GM23248 (cell line): ENCODE measurements around the gene STEAP3. TPM values are rescaled to one million over a fixed set of nuclear protein-coding genes. Genes with fewer than 3 reads are reported as not detected.

Experiments
- DNase-seq: peaks from one replicate; pipeline ENCODE4 v3.0.0-alpha.2; 2015
- H2AFZ ChIP-seq: fragments of 200-600 bp; sonication (generic); 2 replicates; pipeline ENCODE4 v1.6.1; 2016; ENCODE audit warnings: antibody characterized with exemption
- H3F3A ChIP-seq: fragments of 200-600 bp; sonication (generic); 2 replicates; pipeline ENCODE4 v1.6.1; 2016; ENCODE audit warnings: mild to moderate bottlenecking, antibody characterized with exemption, mixed run types; ENCODE audit not compliant: insufficient read depth
- H3K27ac ChIP-seq: fragments of 200-600 bp; sonication (generic); 2 replicates; pipeline ENCODE4 v1.5.1; 2016; ENCODE audit warnings: mild to moderate bottlenecking
- H3K27me3 ChIP-seq: fragments of 200-600 bp; sonication (generic); replicated peaks from 2 replicates; pipeline ENCODE4 v1.6.1; 2016; ENCODE audit warnings: mild to moderate bottlenecking; ENCODE audit not compliant: insufficient read depth
- H3K36me3 ChIP-seq: fragments of 200-600 bp; sonication (generic); 2 replicates; pipeline ENCODE4 v1.6.1; 2016; ENCODE audit warnings: low read depth, mild to moderate bottlenecking
- H3K4me1 ChIP-seq: fragments of 200-600 bp; sonication (generic); 2 replicates; pipeline ENCODE4 v1.6.1; 2016; ENCODE audit warnings: mild to moderate bottlenecking; ENCODE audit not compliant: insufficient read depth
- H3K4me2 ChIP-seq: fragments of 200-600 bp; sonication (generic); one replicate; pipeline ENCODE4 v1.6.1; 2016; ENCODE audit warnings: mild to moderate bottlenecking; ENCODE audit not compliant: unreplicated experiment
- H3K4me3 ChIP-seq: fragments of 200-600 bp; sonication (generic); 2 replicates; pipeline ENCODE4 v1.5.1; 2016; ENCODE audit warnings: mild to moderate bottlenecking
- H3K79me2 ChIP-seq: fragments of 200-600 bp; sonication (generic); 2 replicates; pipeline ENCODE4 v1.6.1; 2016; ENCODE audit warnings: mild to moderate bottlenecking; ENCODE audit not compliant: insufficient read depth
- H3K9ac ChIP-seq: fragments of 200-600 bp; sonication (generic); 2 replicates; pipeline ENCODE4 v1.6.1; 2016; ENCODE audit warnings: mild to moderate bottlenecking
- H3K9me2 ChIP-seq: fragments of 200-600 bp; sonication (generic); 2 replicates; pipeline ENCODE4 v1.6.1; 2016; ENCODE audit warnings: mixed run types, mild to moderate bottlenecking, moderate library complexity; ENCODE audit not compliant: insufficient read depth
- H3K9me3 ChIP-seq: fragments of 200-600 bp; sonication (generic); one replicate; pipeline ENCODE4 v1.6.1; 2017; ENCODE audit warnings: low read depth
- H4K20me1 ChIP-seq: fragments of 200-600 bp; sonication (generic); 2 replicates; pipeline ENCODE4 v1.6.0; 2016; ENCODE audit not compliant: insufficient read depth
- EZH2 ChIP-seq: fragments of 200-600 bp; sonication (generic); IDR thresholded peaks from 2 replicates; pipeline ENCODE4 v1.6.1; 2018; ENCODE audit warnings: antibody characterized with exemption, mild to moderate bottlenecking; ENCODE audit not compliant: insufficient read depth, poor library complexity, severe bottlenecking
- EZH2phosphoT487 ChIP-seq: fragments of 200-600 bp; sonication (generic); IDR thresholded peaks from 2 replicates; pipeline ENCODE4 v1.6.1; 2018; ENCODE audit warnings: antibody characterized with exemption, moderate library complexity, mild to moderate bottlenecking, low read depth; ENCODE audit not compliant: insufficient read depth
- WGBS, 2 experiments: methylation state at CpG; one replicate each; pipeline ENCODE4 v1.1.6; 2015 to 2017; ENCODE audit warnings: low lambda C conversion rate in 2 of 2, low coverage in 1 of 2; ENCODE audit errors: missing lambda C conversion rate in 2 of 2; 5-methylcytosine and 5-hydroxymethylcytosine counted together
- in situ Hi-C: fragments of 300-500 bp; cut with MboI; formaldehyde crosslinking; loops from 2 replicates; pipeline ENCODE4 v1.15.0; 2020
- polyA plus RNA-seq: library from polyadenylated mRNA; unstranded; fragments of >200 nt; fragmentation: Nextera tagmentation; extraction: Ambion mirVana; gene quantifications from 2 replicates; pipeline ENCODE4 v1.2.1, GENCODE V29; 2016
- total RNA-seq: library from RNA; depleted of rRNA; stranded (reverse); fragments of >200 nt; shearing (Covaris generic); gene quantifications from 2 replicates; pipeline ENCODE4 v1.2.3, GENCODE V29; 2014

Gene STEAP3
- total and polyA plus RNA-seq, 2 experiments from 2014 or later, result 29.5 to 31.3 TPM

DNA sequence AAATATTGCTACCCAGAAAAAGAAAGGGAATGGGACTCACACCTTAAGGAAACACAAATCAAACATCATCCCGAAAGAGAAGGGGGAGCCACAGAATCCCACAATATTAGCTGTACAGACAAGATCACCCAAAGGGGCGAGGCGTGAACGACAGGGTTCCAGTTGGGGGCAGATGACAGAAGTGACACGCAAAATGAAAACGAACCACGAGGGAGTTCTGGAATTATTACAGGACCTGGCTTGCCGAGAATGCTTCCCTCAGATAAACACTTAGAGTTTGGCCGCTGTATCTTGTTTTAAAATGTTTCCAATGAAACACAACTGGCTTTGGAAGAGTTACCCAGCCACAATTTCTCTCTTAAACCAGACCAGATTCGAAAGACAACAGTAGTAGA is 82.6 kb downstream of the STEAP3 start:
- in situ Hi-C loops, result no loop called here
- Histone ChIP-seq H2AFZ (peak overlapping the region; percentile 82), H3K9me2 (no peaks in the 10 kb centered on the region), H3K36me3 (no peaks in the 10 kb centered on the region), H3K79me2 (no peaks in the 10 kb centered on the region), H3K9me3 (no peaks in the 10 kb centered on the region), H3K9ac (peak overlapping the region; percentile 32), H3K4me3 (peak overlapping the region; percentile 59), H3K4me2 (peak overlapping the region; percentile 82), H4K20me1 (no peaks in the 10 kb centered on the region), H3F3A (no peaks in the 10 kb centered on the region), H3K27ac (no peak overlapping the region), H3K27me3 (no peaks in the 10 kb centered on the region), H3K4me1 (0 out of 2 replicates have a peak, but pooled peaks cover 9% of the 10 kb centered on the region)
- peak; percentile 30 for DNase-seq
- TF ChIP-seq EZH2 (no peak), EZH2phosphoT487 (no peak)
- 6 to 10% methylated on average over 10 of the region's 10 CpGs for WGBS, 2 experiments

DNA sequence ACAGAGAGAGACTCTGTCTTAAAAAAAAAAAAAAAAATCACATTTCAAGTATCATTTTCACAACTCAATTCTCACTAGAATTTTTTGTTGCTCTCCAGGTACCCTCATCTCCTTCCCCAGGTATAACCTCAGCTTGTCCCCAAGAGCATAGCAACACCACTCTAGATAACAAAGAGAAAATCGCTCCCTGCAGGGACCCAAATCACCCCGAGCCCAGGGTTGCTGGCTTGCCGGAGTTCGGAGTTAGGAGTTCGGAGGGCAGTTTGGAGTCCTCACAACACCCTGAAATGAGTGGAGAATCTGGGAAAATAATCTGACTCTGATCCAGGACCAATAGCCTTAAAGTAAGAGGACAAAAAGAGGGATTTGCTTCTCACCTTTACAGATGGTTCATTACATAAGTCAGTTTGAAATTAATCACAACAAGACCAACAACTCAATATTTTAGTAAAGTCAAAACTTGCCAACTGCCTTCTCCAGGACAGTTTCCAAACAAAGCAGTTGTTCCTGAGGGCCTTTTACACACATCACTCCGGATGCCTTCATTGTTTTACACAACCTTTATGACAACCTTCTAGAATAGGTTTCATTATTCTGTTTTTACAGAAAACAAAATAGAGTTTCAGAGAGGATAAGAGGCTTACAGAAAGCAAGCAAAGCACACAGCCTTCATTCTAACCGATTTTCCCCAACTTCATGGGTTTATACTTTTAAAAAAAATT is 83.9 kb downstream of the STEAP3 start:
- 94 to 95% methylated on average over 7 of the region's 7 CpGs for WGBS, 2 experiments
- H3F3A ChIP-seq, result no peaks in the 10 kb centered on the region
- in situ Hi-C loops, result no loop called here
- no peak overlapping the region for H3K9ac ChIP-seq
- no peak overlapping the region for H3K27ac ChIP-seq
- H3K79me2 ChIP-seq, result no peaks in the 10 kb centered on the region
- H3K36me3 ChIP-seq, result no peaks in the 10 kb centered on the region
- no peak for DNase-seq
- no peaks in the 10 kb centered on the region for H3K9me3 ChIP-seq
- no peak overlapping the region for H3K4me3 ChIP-seq
- 0 out of 2 replicates have a peak, but pooled peaks cover 9% of the 10 kb centered on the region for H3K4me1 ChIP-seq
- no peaks in the 10 kb centered on the region for H3K9me2 ChIP-seq
- H3K4me2 ChIP-seq, result no peak overlapping the region
- no peak for TF ChIP-seq EZH2
- no peak for TF ChIP-seq EZH2phosphoT487
- no peaks in the 10 kb centered on the region for H3K27me3 ChIP-seq
- H4K20me1 ChIP-seq, result no peaks in the 10 kb centered on the region
- no peak overlapping the region for H2AFZ ChIP-seq

DNA sequence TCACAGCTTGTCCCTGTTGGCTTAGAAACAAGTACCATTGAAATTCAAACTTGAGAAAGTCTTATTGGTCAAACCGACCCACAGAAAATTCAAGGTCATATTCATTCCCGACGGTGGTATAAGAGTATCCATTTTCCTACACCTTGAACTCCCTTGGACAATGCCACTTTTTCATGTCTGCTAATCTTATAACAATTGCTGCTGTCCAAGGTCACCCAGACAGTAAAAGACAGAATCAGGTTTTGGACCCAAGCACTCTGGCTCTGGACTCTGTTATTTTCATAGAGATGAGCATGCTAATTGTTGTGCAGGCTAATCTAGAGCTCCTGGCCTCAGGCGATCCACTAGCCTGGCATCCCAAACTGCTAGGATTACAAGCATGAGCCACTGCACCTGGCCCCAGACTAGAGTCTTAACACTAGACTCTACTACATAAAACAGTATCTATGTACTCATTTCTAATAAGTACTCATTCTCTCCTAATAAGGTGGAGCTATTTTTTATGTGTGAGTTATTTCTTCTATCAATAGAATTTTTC is 85.2 kb downstream of the STEAP3 start:
- Histone ChIP-seq H3K27ac (no peak overlapping the region), H4K20me1 (no peaks in the 10 kb centered on the region), H3K4me1 (0 out of 2 replicates have a peak, but pooled peaks cover 9% of the 10 kb centered on the region), H3K4me2 (no peak overlapping the region), H3K4me3 (no peak overlapping the region), H3F3A (no peaks in the 10 kb centered on the region), H3K9me3 (no peaks in the 10 kb centered on the region), H3K79me2 (no peaks in the 10 kb centered on the region), H3K36me3 (no peaks in the 10 kb centered on the region), H2AFZ (no peak overlapping the region), H3K9me2 (no peaks in the 10 kb centered on the region), H3K27me3 (no peaks in the 10 kb centered on the region), H3K9ac (no peak overlapping the region)
- DNase-seq, result no peak
- WGBS, 2 experiments, result 92 to 98% methylated on average over 4 of the region's 4 CpGs
- TF ChIP-seq EZH2phosphoT487 (no peak), EZH2 (no peak)
- in situ Hi-C loops, result no loop called here

DNA sequence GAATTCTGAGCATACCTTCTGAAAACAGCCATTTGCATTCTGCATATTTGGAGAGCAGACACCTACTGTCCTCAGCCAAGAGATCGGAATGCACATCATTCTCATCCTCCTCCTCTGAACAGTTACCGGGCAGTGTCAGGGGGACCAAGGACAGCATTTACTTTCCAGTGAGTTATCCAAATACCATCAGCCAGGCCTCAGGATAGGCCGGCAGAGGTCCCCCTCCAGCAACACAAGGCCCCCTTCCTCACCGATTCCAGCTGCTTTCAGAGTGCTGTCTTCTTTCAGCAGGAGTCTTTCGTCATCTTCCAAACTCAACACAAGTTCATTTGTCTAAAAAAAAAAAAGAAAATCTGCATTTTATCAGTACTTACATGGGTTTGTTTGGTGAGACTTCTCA is 87.7 kb downstream of the STEAP3 start:
- in situ Hi-C loops, result no loop called here
- DNase-seq, result no peak

More for the DNA sequence above, 87.7 kb downstream of the STEAP3 start:
- no peaks in the 10 kb centered on the region for H3K79me2 ChIP-seq
- no peak overlapping the region for H3K4me3 ChIP-seq
- H4K20me1 ChIP-seq, result no peaks in the 10 kb centered on the region
- H3K9me3 ChIP-seq, result no peaks in the 10 kb centered on the region
- H3K36me3 ChIP-seq, result no peaks in the 10 kb centered on the region
- no peak overlapping the region for H2AFZ ChIP-seq
- 0 out of 2 replicates have a peak, but pooled peaks cover 8% of the 10 kb centered on the region for H3K4me1 ChIP-seq
- 77 to 78% methylated on average over 5 of the region's 5 CpGs for WGBS, 2 experiments
- no peak for TF ChIP-seq EZH2phosphoT487
- TF ChIP-seq EZH2, result no peak
- no peaks in the 10 kb centered on the region for H3K27me3 ChIP-seq
- no peaks in the 10 kb centered on the region for H3K9me2 ChIP-seq
- H3F3A ChIP-seq, result no peaks in the 10 kb centered on the region
- H3K9ac ChIP-seq, result no peak overlapping the region
- H3K27ac ChIP-seq, result no peak overlapping the region
- no peak overlapping the region for H3K4me2 ChIP-seq
